Fibroblast of lung (primary cell): ENCODE measurements around the gene KRR1.

Source experiments
- CTCF ChIP-seq, 2 donors: IDR thresholded peaks in 1 of 2; conservative IDR thresholded peaks in 1 of 2; 1 replicate in 1 of 2; 2 replicates in 1 of 2; pipeline ENCODE4 v1.5.1; 2011 to 2012; ENCODE audit warnings: low read length in 2 of 2, control low read depth in 1 of 2, inconsistent platforms in 1 of 2, low read depth in 1 of 2, mild to moderate bottlenecking in 1 of 2
- EZH2 ChIP-seq: IDR thresholded peaks from 2 replicates; pipeline ENCODE4 v1.5.1; 2012; ENCODE audit warnings: low read length, control low read depth, mild to moderate bottlenecking; ENCODE audit errors: missing control alignments

- no peak for TF ChIP-seq CTCF (conservative IDR thresholded peaks at IDR 0.05 in 1 of 2, IDR thresholded peaks at IDR 0.05 in 1 of 2; ENCODE audit: low read depth in 1 of 2, low read length in 2 of 2)
- no peak for TF ChIP-seq EZH2
These were observed 30.2 kb downstream of the KRR1 start for GRCh38 chr12:75481013-75481705.
